Measurements from ENCODE around the gene C1orf141. TPM values are rescaled to one million over a fixed set of nuclear protein-coding genes. Genes with fewer than 3 reads are reported as not detected.

Gene C1orf141
- total and polyA plus RNA-seq, 2 donors (not counting 1 experiment from before 2014, with no cell fraction given) = not detected

DNA sequence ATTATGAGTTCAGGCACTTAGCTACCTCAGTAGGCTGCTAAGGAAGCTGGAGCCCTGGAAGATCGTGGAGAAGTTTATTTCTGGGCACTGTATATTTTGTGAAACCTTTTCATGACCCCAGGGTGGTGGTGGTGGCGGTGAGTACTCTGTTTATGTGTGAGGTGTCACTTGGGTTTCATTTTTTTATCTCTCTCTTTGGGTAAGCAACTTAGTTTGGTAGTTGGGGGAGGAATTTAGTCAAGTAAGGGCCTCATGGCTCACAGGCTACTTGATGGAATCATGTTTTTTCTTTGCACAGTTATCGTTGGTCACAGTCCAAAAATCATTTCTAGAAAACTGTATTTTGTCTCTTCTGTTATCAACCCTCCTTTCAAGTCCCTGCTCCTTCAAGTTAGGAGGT is 33.9 kb downstream of the C1orf141 start:
- H3K4me1 Mint-ChIP-seq = no peaks in the 10 kb centered on the region
- ChIA-PET CTCF (interaction anchor here (0.6 kb wide), 1 partner anchor 46 kb away, joined by 4 read pairs; no protein-coding TSS in a partner anchor), POLR2A (no interaction called here)
- Histone ChIP-seq H3K27ac (ENCODE audit: low read length in 2 of 2) (no peak overlapping the region), H3K4me1 (ENCODE audit: control insufficient read depth in 2 of 2, insufficient read depth in 2 of 2, low read length in 2 of 2) (no peaks in the 10 kb centered on the region), H3K36me3 (replicated peaks in 1 of 2; ENCODE audit: control extremely low read depth in 1 of 2, control insufficient read depth in 1 of 2, extremely low read depth in 1 of 2, insufficient read depth in 2 of 2, low read length in 1 of 2) (no peaks in the 10 kb centered on the region), H3K27me3 (replicated peaks in 1 of 4; ENCODE audit: control extremely low read depth in 1 of 4, control insufficient read depth in 3 of 4, insufficient read depth in 4 of 4, low read length in 3 of 4) (no peaks in the 10 kb centered on the region), H3K4me3 (ENCODE audit: control extremely low read depth in 1 of 5, extremely low read depth in 1 of 5, insufficient read depth in 1 of 5, low read depth in 2 of 5, low read length in 4 of 5) (no peak overlapping the region), H4K20me1 (ENCODE audit: control insufficient read depth, insufficient read depth, low read length, poor library complexity, severe bottlenecking) (no peaks in the 10 kb centered on the region), H2AFZ (ENCODE audit: insufficient read depth, low read depth, low read length, poor library complexity, severe bottlenecking) (no peak overlapping the region), H3K79me2 (ENCODE audit: control insufficient read depth, insufficient read depth, low read length) (no peaks in the 10 kb centered on the region), H3K9me3 (ENCODE audit: control extremely low read depth in 1 of 3, control insufficient read depth in 2 of 3, insufficient read depth in 1 of 3, low read length in 2 of 3) (no peaks in the 10 kb centered on the region), H3K4me2 (replicated peaks; ENCODE audit: low read depth, low read length, poor library complexity, severe bottlenecking) (no peak overlapping the region), H3K9ac (ENCODE audit: low read length) (no peak overlapping the region)
- no peak for ATAC-seq (ENCODE audit: low read depth)
- no peak for DNase-seq
- no peaks in the 10 kb centered on the region for H3K27me3 Mint-ChIP-seq
- no peaks in the 10 kb centered on the region for H3K9me3 Mint-ChIP-seq (ENCODE audit: insufficient read depth)
- intact Hi-C loops (cut with micrococcal nuclease) = no loop called here
- WGBS (ENCODE audit: insufficient coverage) = 58% methylated on average over 3 of the region's 3 CpGs
- H3K4me3 Mint-ChIP-seq = no peak overlapping the region
- TF ChIP-seq, protein P1, sequence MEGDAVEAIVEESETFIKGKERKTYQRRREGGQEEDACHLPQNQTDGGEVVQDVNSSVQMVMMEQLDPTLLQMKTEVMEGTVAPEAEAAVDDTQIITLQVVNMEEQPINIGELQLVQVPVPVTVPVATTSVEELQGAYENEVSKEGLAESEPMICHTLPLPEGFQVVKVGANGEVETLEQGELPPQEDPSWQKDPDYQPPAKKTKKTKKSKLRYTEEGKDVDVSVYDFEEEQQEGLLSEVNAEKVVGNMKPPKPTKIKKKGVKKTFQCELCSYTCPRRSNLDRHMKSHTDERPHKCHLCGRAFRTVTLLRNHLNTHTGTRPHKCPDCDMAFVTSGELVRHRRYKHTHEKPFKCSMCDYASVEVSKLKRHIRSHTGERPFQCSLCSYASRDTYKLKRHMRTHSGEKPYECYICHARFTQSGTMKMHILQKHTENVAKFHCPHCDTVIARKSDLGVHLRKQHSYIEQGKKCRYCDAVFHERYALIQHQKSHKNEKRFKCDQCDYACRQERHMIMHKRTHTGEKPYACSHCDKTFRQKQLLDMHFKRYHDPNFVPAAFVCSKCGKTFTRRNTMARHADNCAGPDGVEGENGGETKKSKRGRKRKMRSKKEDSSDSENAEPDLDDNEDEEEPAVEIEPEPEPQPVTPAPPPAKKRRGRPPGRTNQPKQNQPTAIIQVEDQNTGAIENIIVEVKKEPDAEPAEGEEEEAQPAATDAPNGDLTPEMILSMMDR (IDR thresholded peaks at IDR 0.05) = no peak
- TF ChIP-seq EZH2 (IDR thresholded peaks at IDR 0.05; ENCODE audit: borderline replicate concordance, insufficient read depth, low read depth, low read length, poor library complexity, severe bottlenecking) = no peak
- H3K27ac Mint-ChIP-seq = no peak overlapping the region

DNA sequence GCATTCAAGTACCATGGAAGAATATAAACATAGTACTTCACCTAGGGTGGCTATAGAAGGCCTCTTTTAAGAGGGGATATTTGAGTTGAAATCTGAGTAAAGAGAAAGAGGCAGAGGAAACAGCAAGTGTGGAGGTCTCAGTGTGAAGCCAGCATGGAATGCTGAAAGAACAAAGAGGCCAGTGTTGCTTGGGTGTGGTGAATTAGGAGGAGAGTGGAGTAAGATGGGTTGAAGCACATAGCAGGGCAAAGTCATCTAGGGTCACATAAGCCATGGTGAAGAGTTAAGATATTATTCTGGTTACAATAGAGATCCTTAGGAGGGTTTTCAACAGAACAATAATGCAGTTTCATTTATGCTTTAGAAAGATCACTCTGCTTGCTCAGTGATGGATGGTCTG is 37.5 kb downstream of the C1orf141 start:
- H2AFZ ChIP-seq (ENCODE audit: insufficient read depth, low read depth, low read length, poor library complexity, severe bottlenecking) = no peak overlapping the region
- H4K20me1 ChIP-seq (ENCODE audit: control insufficient read depth, insufficient read depth, low read length, poor library complexity, severe bottlenecking) = no peaks in the 10 kb centered on the region
- Mint-ChIP-seq H3K27me3 (no peaks in the 10 kb centered on the region), H3K4me1 (no peaks in the 10 kb centered on the region), H3K4me3 (no peak overlapping the region), H3K9me3 (ENCODE audit: insufficient read depth) (no peaks in the 10 kb centered on the region), H3K27ac (no peak overlapping the region)
- intact Hi-C loops (cut with micrococcal nuclease) = no loop called here
- DNase-seq = no peak
- no peaks in the 10 kb centered on the region for H3K36me3 ChIP-seq (replicated peaks in 1 of 2; ENCODE audit: control extremely low read depth in 1 of 2, control insufficient read depth in 1 of 2, extremely low read depth in 1 of 2, insufficient read depth in 2 of 2, low read length in 1 of 2)
- no peaks in the 10 kb centered on the region for H3K27me3 ChIP-seq (replicated peaks in 1 of 4; ENCODE audit: control extremely low read depth in 1 of 4, control insufficient read depth in 3 of 4, insufficient read depth in 4 of 4, low read length in 3 of 4)
- H3K9ac ChIP-seq (ENCODE audit: low read length) = no peak overlapping the region
- H3K4me2 ChIP-seq (replicated peaks; ENCODE audit: low read depth, low read length, poor library complexity, severe bottlenecking) = no peak overlapping the region
- H3K9me3 ChIP-seq (ENCODE audit: control extremely low read depth in 1 of 3, control insufficient read depth in 2 of 3, insufficient read depth in 1 of 3, low read length in 2 of 3) = no peaks in the 10 kb centered on the region
- H3K79me2 ChIP-seq (ENCODE audit: control insufficient read depth, insufficient read depth, low read length) = no peaks in the 10 kb centered on the region
- no peak overlapping the region for H3K4me3 ChIP-seq (ENCODE audit: control extremely low read depth in 1 of 5, extremely low read depth in 1 of 5, insufficient read depth in 1 of 5, low read depth in 2 of 5, low read length in 4 of 5)
- ChIA-PET CTCF (no interaction called here), POLR2A (no interaction called here)
- TF ChIP-seq, protein P1 (IDR thresholded peaks at IDR 0.05) = no peak
- no peak for TF ChIP-seq EZH2 (IDR thresholded peaks at IDR 0.05; ENCODE audit: borderline replicate concordance, insufficient read depth, low read depth, low read length, poor library complexity, severe bottlenecking)
- no peak overlapping the region for H3K27ac ChIP-seq (ENCODE audit: low read length in 2 of 2)
- no peak for ATAC-seq (ENCODE audit: low read depth)
- H3K4me1 ChIP-seq (ENCODE audit: control insufficient read depth in 2 of 2, insufficient read depth in 2 of 2, low read length in 2 of 2) = no peaks in the 10 kb centered on the region

Measured in B cell (primary cell).